Measurements from ENCODE around the gene PDE6A.

DNA sequence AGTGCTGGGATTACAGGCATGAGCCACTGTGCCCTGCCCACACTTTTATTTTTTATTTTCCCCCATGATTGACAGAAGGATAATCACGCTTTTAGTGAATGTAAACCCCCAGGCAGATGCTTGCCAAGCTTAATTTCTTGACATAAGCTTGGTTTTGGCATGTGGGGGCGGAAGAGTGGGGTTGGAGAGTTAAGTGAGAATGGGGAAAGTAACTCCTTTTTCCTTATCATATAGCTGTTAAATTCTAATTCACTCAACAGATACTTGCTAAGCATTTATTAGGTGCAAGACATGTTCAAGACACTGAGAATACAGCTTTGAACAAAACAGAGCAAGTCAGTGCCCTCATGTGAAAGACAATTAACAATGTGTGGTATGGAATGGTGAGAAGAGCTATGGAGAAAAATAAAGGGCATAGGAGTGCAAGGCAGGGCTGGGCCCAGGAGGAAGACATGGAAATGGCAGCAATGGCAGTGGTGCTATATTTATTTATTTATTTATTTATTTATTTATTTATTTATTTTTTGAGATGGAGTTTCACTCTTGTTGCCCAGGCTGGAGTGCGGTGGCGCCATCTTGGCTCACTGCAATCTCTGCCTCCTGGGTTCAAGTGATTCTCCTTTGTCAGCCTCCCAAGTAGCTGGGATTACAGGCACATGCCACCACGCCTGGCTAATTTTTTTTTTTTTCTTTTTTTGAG lies 18.2 kb upstream of the PDE6A start:
- TF ChIP-seq, protein P1, sequence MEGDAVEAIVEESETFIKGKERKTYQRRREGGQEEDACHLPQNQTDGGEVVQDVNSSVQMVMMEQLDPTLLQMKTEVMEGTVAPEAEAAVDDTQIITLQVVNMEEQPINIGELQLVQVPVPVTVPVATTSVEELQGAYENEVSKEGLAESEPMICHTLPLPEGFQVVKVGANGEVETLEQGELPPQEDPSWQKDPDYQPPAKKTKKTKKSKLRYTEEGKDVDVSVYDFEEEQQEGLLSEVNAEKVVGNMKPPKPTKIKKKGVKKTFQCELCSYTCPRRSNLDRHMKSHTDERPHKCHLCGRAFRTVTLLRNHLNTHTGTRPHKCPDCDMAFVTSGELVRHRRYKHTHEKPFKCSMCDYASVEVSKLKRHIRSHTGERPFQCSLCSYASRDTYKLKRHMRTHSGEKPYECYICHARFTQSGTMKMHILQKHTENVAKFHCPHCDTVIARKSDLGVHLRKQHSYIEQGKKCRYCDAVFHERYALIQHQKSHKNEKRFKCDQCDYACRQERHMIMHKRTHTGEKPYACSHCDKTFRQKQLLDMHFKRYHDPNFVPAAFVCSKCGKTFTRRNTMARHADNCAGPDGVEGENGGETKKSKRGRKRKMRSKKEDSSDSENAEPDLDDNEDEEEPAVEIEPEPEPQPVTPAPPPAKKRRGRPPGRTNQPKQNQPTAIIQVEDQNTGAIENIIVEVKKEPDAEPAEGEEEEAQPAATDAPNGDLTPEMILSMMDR (IDR thresholded peaks at IDR 0.05 in 2 of 3, conservative IDR thresholded peaks at IDR 0.05 in 1 of 3; ENCODE audit: insufficient read depth in 2 of 3, low read depth in 1 of 3, low read length in 3 of 3): no peak
- TF ChIP-seq ZNF263 (CRISPR knock-in tag; IDR thresholded peaks at IDR 0.05; ENCODE audit: borderline replicate concordance): no peak
- no peak for TF ChIP-seq RNF2 (IDR thresholded peaks at IDR 0.05)
- no peak for TF ChIP-seq NFE2L1 (tag; IDR thresholded peaks at IDR 0.05; ENCODE audit: borderline replicate concordance, low read depth)
- no peak for TF ChIP-seq ZNF146 (CRISPR knock-in tag; IDR thresholded peaks at IDR 0.05; ENCODE audit: unreplicated experiment)
- no peak for TF ChIP-seq MYBL2 (IDR thresholded peaks at IDR 0.05; ENCODE audit: low read depth)
- TF ChIP-seq MYBL2 (CRISPR knock-in tag; IDR thresholded peaks at IDR 0.05; ENCODE audit: borderline replicate concordance): no peak
- no peak for TF ChIP-seq HNRNPH1 (optimal IDR thresholded peaks at IDR 0.05; ENCODE audit: low read depth, low read length)
- TF ChIP-seq TCF3 (CRISPR knock-in tag; IDR thresholded peaks at IDR 0.05): no peak
